WTC11 (cell line): ENCODE results near the gene C14orf132. TPM values are rescaled to one million over a fixed set of nuclear protein-coding genes. Genes with fewer than 3 reads are reported as not detected.

ENCODE experiments used
- ATAC-seq: fragments of 200-7000 bp; cut with Tn5 transposase; 2 replicates; pipeline ENCODE4 v1.10.0; 2021; ENCODE audit warnings: mild to moderate bottlenecking, moderate library complexity
- CTCF ChIA-PET: fragments of 300-600 bp; sonication (Branson Sonifier 250); formaldehyde crosslinking; loops from one replicate; lab custom pipeline; 2021; ENCODE audit warnings: antibody characterized with exemption; lab: Charles Lee
- POLR2A ChIA-PET: fragments of 350-600 bp; sonication (Branson Sonifier 250); formaldehyde crosslinking; loops from one replicate; lab custom pipeline; 2021; ENCODE audit warnings: antibody characterized with exemption; lab: Charles Lee
- DNase-seq: peaks from one replicate; pipeline ENCODE4 v3.0.0; 2021; ENCODE audit warnings: low spot score
- H3K27ac Mint-ChIP-seq: 2 replicates; pipeline ENCODE4 v1.8.0; 2021; ENCODE audit warnings: mixed read lengths
- H3K27me3 Mint-ChIP-seq: 2 replicates; pipeline ENCODE4 v1.8.0; 2021; ENCODE audit warnings: low read depth, mild to moderate bottlenecking, moderate library complexity, mixed read lengths
- H3K36me3 Mint-ChIP-seq: 2 replicates; pipeline ENCODE4 v1.8.0; 2021; ENCODE audit warnings: mixed read lengths
- H3K4me1 Mint-ChIP-seq: 2 replicates; pipeline ENCODE4 v1.8.0; 2022; ENCODE audit warnings: mixed read lengths
- H3K4me3 Mint-ChIP-seq: 2 replicates; pipeline ENCODE4 v1.8.0; 2021; ENCODE audit warnings: mild to moderate bottlenecking, moderate library complexity, mixed read lengths
- H3K9me3 Mint-ChIP-seq: 2 replicates; pipeline ENCODE4 v1.8.0; 2021; ENCODE audit warnings: mixed read lengths
- CREB1 ChIP-seq: sonication (generic); formaldehyde crosslinking; IDR thresholded peaks from 2 replicates; pipeline ENCODE4 v1.8.0; 2023; ENCODE audit warnings: mild to moderate bottlenecking, missing genetic modification reagents
- ELF4 ChIP-seq: sonication (generic); formaldehyde crosslinking; IDR thresholded peaks from 2 replicates; pipeline ENCODE4 v1.8.1; 2022; ENCODE audit warnings: low read depth, mild to moderate bottlenecking, moderate library complexity, missing genetic modification reagents
- GRHL2 ChIP-seq: fragments of 250-450 bp; sonication (Bioruptor Pico); IDR thresholded peaks from 2 replicates; pipeline ENCODE4 v1.8.0; 2022; ENCODE audit warnings: mild to moderate bottlenecking, moderate library complexity; ENCODE audit not compliant: insufficient replicate concordance, severe bottlenecking
- GTF2I ChIP-seq: fragments of 250-450 bp; sonication (Bioruptor Pico); conservative IDR thresholded peaks from 2 replicates; pipeline ENCODE4 v1.4.0; 2021; ENCODE audit warnings: mild to moderate bottlenecking
- NR3C1 ChIP-seq: sonication (generic); formaldehyde crosslinking; conservative IDR thresholded peaks from 2 replicates; pipeline ENCODE4 v1.8.1; 2023; ENCODE audit warnings: low read depth, mild to moderate bottlenecking, missing genetic modification reagents
- RORB ChIP-seq: fragments of 250-450 bp; sonication (Bioruptor Pico); IDR thresholded peaks from 2 replicates; pipeline ENCODE4 v1.9.0; 2021; ENCODE audit warnings: mild to moderate bottlenecking
- SMAD3 ChIP-seq: sonication (generic); formaldehyde crosslinking; IDR thresholded peaks from 2 replicates; pipeline ENCODE4 v1.8.0; 2022; ENCODE audit warnings: missing genetic modification reagents, mild to moderate bottlenecking, borderline replicate concordance
- ZNF138 ChIP-seq: sonication (generic); formaldehyde crosslinking; conservative IDR thresholded peaks from 2 replicates; pipeline ENCODE4 v1.8.1; 2022; ENCODE audit warnings: mild to moderate bottlenecking, moderate library complexity, missing genetic modification reagents
- ZNF232 ChIP-seq: sonication (generic); formaldehyde crosslinking; IDR thresholded peaks from 2 replicates; pipeline ENCODE4 v1.8.0; 2022; ENCODE audit warnings: mild to moderate bottlenecking, missing genetic modification reagents
- total RNA-seq: library from RNA; stranded (reverse); gene quantifications from 3 replicates; pipeline ENCODE4 v1.2.3, GENCODE V29; 2021
- TF ChIP-seq, protein P1 (sequence below): sonication (generic); formaldehyde crosslinking; IDR thresholded peaks from 2 replicates; pipeline ENCODE4 v1.8.0; 2023; ENCODE audit warnings: mild to moderate bottlenecking, missing genetic modification reagents
- TF ChIP-seq, protein P2 (sequence below): sonication (generic); formaldehyde crosslinking; IDR thresholded peaks from 2 replicates; pipeline ENCODE4 v1.8.0; 2022; ENCODE audit warnings: mild to moderate bottlenecking, missing genetic modification reagents
- TF ChIP-seq, protein P3 (sequence below): sonication (generic); formaldehyde crosslinking; IDR thresholded peaks from 2 replicates; pipeline ENCODE4 v1.8.1; 2023; ENCODE audit warnings: mild to moderate bottlenecking, missing genetic modification reagents
- TF ChIP-seq, protein P4 (sequence below): sonication (generic); formaldehyde crosslinking; IDR thresholded peaks from 2 replicates; pipeline ENCODE4 v1.8.1; 2022; ENCODE audit warnings: missing genetic modification reagents, borderline replicate concordance

C14orf132 gene
- total RNA-seq, 1 experiment from 2014 or later: 14.1 TPM

DNA sequence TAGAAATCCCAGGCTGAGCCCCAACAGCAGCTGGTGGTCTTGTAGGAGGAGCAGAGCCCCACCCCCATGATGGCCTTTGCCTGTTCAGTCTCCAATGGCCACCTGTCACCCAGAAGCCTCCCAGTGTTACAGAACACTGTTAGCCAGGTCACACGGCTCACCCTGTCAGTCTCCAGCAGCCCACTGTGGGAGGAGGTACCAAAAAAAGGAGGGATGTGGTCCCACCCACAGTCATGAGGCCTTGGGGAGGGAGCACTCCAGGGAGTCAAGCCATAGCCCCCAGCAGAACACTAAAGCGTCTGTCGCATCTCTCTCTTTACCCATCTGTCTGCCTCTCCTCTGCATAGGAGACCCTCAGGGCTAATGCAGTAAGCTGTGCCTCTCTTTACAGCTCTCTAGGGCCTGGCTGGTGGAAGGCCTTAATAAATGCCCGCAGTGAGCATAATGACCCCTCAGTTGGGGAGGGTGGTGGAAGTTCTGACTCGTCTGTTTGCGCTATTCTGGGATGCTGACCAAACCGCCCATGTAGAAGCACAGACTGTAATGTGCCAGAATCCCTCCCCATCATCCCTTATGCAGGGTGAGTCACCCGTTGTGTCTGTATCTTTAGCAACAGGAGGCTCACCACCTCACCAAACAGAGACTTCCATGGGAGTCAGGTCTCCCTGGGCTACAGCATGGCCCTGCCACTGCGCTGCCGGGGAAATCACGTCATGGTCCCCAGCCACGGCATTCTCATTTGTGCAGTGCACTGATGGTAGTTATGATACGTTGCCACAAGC, 14.6 kb downstream of the C14orf132 start:
- H3K4me1 Mint-ChIP-seq: peaks cover 7% of the 10 kb centered on the region
- H3K36me3 Mint-ChIP-seq: no peaks in the 10 kb centered on the region
- no peak for TF ChIP-seq SMAD3 (CRISPR knock-in tag)
- TF ChIP-seq, protein P1, sequence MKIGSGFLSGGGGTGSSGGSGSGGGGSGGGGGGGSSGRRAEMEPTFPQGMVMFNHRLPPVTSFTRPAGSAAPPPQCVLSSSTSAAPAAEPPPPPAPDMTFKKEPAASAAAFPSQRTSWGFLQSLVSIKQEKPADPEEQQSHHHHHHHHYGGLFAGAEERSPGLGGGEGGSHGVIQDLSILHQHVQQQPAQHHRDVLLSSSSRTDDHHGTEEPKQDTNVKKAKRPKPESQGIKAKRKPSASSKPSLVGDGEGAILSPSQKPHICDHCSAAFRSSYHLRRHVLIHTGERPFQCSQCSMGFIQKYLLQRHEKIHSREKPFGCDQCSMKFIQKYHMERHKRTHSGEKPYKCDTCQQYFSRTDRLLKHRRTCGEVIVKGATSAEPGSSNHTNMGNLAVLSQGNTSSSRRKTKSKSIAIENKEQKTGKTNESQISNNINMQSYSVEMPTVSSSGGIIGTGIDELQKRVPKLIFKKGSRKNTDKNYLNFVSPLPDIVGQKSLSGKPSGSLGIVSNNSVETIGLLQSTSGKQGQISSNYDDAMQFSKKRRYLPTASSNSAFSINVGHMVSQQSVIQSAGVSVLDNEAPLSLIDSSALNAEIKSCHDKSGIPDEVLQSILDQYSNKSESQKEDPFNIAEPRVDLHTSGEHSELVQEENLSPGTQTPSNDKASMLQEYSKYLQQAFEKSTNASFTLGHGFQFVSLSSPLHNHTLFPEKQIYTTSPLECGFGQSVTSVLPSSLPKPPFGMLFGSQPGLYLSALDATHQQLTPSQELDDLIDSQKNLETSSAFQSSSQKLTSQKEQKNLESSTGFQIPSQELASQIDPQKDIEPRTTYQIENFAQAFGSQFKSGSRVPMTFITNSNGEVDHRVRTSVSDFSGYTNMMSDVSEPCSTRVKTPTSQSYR (CRISPR knock-in tag): no peak
- no peak for TF ChIP-seq RORB
- TF ChIP-seq ZNF232 (CRISPR knock-in tag): no peak
- TF ChIP-seq CREB1: no peak
- no peak for TF ChIP-seq ELF4 (CRISPR knock-in tag)
- TF ChIP-seq, protein P2, sequence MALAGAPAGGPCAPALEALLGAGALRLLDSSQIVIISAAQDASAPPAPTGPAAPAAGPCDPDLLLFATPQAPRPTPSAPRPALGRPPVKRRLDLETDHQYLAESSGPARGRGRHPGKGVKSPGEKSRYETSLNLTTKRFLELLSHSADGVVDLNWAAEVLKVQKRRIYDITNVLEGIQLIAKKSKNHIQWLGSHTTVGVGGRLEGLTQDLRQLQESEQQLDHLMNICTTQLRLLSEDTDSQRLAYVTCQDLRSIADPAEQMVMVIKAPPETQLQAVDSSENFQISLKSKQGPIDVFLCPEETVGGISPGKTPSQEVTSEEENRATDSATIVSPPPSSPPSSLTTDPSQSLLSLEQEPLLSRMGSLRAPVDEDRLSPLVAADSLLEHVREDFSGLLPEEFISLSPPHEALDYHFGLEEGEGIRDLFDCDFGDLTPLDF (CRISPR knock-in tag): no peak
- no peak overlapping the region for H3K4me3 Mint-ChIP-seq
- H3K9me3 Mint-ChIP-seq: no peaks in the 10 kb centered on the region
- ChIA-PET CTCF (no interaction called here), POLR2A (no interaction called here)
- ATAC-seq (no peak), DNase-seq (no peak)
- no peak overlapping the region for H3K27ac Mint-ChIP-seq
- no peaks in the 10 kb centered on the region for H3K27me3 Mint-ChIP-seq

DNA sequence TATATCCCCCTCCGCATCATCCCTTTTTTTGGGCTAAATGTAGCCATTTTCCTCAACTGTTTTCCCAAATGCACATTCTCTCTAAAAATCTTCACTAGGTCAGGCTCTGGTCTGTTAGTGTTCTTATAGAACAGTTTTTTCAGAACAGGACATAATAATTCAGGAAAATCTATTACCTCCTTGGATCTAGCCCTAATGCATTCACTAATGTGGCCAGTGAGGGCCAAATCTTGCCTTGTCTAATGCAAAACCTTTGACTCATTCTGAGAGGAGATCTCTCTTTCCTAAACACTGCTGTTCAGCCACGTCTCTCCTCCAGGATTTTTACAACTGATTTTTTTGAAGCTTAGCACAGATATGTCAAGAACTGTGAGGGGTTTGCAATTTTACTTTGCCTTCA, 15.5 kb downstream of the C14orf132 start:
- ATAC-seq (no peak), DNase-seq (no peak)
- Mint-ChIP-seq H3K4me1 (peaks cover 7% of the 10 kb centered on the region), H3K27me3 (no peaks in the 10 kb centered on the region), H3K27ac (no peak overlapping the region), H3K4me3 (no peak overlapping the region), H3K36me3 (no peaks in the 10 kb centered on the region), H3K9me3 (no peaks in the 10 kb centered on the region)
- POLR2A ChIA-PET: interaction anchor here (0.6 kb wide), 1 partner anchor 324 kb away, joined by 5 read pairs; no protein-coding TSS in a partner anchor
- CTCF ChIA-PET: interaction anchor here (4.4 kb wide), 1 partner anchor 43 kb away, joined by 61 read pairs; no protein-coding TSS in a partner anchor
- TF ChIP-seq, protein P3, sequence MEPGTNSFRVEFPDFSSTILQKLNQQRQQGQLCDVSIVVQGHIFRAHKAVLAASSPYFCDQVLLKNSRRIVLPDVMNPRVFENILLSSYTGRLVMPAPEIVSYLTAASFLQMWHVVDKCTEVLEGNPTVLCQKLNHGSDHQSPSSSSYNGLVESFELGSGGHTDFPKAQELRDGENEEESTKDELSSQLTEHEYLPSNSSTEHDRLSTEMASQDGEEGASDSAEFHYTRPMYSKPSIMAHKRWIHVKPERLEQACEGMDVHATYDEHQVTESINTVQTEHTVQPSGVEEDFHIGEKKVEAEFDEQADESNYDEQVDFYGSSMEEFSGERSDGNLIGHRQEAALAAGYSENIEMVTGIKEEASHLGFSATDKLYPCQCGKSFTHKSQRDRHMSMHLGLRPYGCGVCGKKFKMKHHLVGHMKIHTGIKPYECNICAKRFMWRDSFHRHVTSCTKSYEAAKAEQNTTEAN (CRISPR knock-in tag): no peak
- TF ChIP-seq, protein P4, sequence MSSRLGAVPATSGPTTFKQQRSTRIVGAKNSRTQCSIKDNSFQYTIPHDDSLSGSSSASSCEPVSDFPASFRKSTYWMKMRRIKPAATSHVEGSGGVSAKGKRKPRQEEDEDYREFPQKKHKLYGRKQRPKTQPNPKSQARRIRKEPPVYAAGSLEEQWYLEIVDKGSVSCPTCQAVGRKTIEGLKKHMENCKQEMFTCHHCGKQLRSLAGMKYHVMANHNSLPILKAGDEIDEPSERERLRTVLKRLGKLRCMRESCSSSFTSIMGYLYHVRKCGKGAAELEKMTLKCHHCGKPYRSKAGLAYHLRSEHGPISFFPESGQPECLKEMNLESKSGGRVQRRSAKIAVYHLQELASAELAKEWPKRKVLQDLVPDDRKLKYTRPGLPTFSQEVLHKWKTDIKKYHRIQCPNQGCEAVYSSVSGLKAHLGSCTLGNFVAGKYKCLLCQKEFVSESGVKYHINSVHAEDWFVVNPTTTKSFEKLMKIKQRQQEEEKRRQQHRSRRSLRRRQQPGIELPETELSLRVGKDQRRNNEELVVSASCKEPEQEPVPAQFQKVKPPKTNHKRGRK: no peak
- TF ChIP-seq ZNF138 (CRISPR knock-in tag): no peak
- no peak for TF ChIP-seq GTF2I (CRISPR knock-in tag)
- TF ChIP-seq NR3C1: no peak
- TF ChIP-seq, protein P2 (CRISPR knock-in tag): no peak
- no peak for TF ChIP-seq GRHL2
- no peak for TF ChIP-seq RORB
